Left ventricle myocardium inferior (tissue), 1 donor: ENCODE data around the gene CCIN. TPM values are rescaled to one million over a fixed set of nuclear protein-coding genes. Genes with fewer than 3 reads are reported as not detected.
"Not testable (repeated sequence)": the region's sequence is repeated elsewhere in the genome, so short reads cannot be mapped to it uniquely, and the experiment has no call there.

Experiments used
- DNase-seq: peaks from one replicate; pipeline ENCODE4 v3.0.0-alpha.2; 2020
- H3K27ac ChIP-seq: fragments of 200-600 bp; replicated peaks from 2 replicates; pipeline ENCODE4 v1.8.0; 2021
- H3K27me3 ChIP-seq: fragments of 200-600 bp; 2 replicates; pipeline ENCODE4 v1.8.0; 2021; ENCODE audit warnings: low read depth
- H3K36me3 ChIP-seq: fragments of 200-600 bp; 2 replicates; pipeline ENCODE4 v1.8.0; 2021
- H3K4me1 ChIP-seq: fragments of 200-600 bp; 2 replicates; pipeline ENCODE4 v1.8.0; 2021
- H3K4me3 ChIP-seq: fragments of 200-600 bp; 2 replicates; pipeline ENCODE4 v1.8.0; 2021; ENCODE audit warnings: mild to moderate bottlenecking, moderate library complexity
- H3K9me3 ChIP-seq: fragments of 200-600 bp; replicated peaks from 2 replicates; pipeline ENCODE4 v1.8.0; 2021
- CTCF ChIP-seq: fragments of 200-600 bp; IDR thresholded peaks from 2 replicates; pipeline ENCODE4 v1.8.0; 2021; ENCODE audit warnings: antibody characterized with exemption, mild to moderate bottlenecking, borderline replicate concordance
- intact Hi-C: fragments of 100-400 bp; cut with micrococcal nuclease; formaldehyde crosslinking; loops from one replicate; pipeline ENCODE4 v1.11.0; 2022
- total RNA-seq: library from RNA; stranded (reverse); fragmentation: NEBNext Ultra II Directional; extraction: Animal tissue kit (Norgen Biotek cat#: 25700); gene quantifications from one replicate; pipeline ENCODE4 v1.2.1, GENCODE V29; 2021
- donor health status: DM: no; HTN: yes; CAD: no; lungs with severe emphysema.

The CCIN gene
- total RNA-seq, 1 donor from 2014 or later, result not detected

DNA sequence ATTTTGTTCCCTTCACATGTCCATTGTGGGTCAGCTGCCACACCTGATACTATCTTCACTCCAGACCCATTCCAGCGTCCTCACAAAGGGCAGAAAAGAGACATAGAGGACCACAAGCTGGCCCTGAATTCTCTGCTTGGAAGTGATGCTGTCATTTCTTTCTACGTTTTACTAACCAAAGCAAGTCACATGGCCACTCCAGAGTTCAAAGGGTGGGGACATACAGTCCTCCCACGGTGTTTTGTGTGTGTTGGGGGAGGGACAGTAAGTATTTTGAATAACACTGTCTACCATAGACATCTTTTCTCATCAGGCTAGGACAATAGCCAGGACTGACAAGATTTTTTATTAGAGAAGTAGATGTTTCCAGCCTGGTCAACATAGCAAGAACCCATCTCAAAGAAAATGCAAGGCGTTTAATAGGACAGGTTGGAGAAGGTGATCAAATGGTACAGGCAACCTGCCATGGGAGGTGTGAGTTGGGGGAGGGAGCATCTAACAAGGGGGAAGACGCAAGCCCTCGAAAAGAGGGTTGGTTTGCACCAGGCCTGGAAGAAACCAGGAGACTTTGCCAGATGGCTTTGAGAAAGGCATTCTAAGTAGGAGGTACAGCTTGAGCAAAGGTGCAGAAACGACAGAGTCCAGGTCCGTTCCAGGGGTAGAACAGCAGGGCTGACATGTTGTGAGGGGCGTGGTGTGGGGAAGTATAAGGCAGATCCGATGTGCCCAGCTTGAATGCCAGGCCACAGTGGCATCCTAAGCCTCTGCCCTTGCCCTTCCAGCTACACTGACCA is 43.9 kb upstream of the CCIN start:
- TF ChIP-seq CTCF, result no peak
- H3K9me3 ChIP-seq, result no peaks in the 10 kb centered on the region
- intact Hi-C loops, result no loop called here
- DNase-seq, result no peak
- H3K27ac ChIP-seq, result no peak overlapping the region
- no peak overlapping the region for H3K4me3 ChIP-seq
- H3K27me3 ChIP-seq, result no peaks in the 10 kb centered on the region
- H3K36me3 ChIP-seq, result peaks cover 32% of the 10 kb centered on the region
- H3K4me1 ChIP-seq, result no peaks in the 10 kb centered on the region

- H3K27me3 ChIP-seq, result no peaks in the 10 kb centered on the region
- H3K9me3 ChIP-seq, result no peaks in the 10 kb centered on the region
- no peak overlapping the region for H3K27ac ChIP-seq
- H3K4me1 ChIP-seq, result no peaks in the 10 kb centered on the region
- no peak for DNase-seq
- H3K36me3 ChIP-seq, result peaks cover 25% of the 10 kb centered on the region
- TF ChIP-seq CTCF, result no peak
- H3K4me3 ChIP-seq, result no peak overlapping the region
- intact Hi-C loops, result no loop called here
Measured at GRCh38 chr9:36126016-36126730, 43.0 kb upstream of the CCIN start.

GRCh38 chr9:36127652-36128244 is 41.4 kb upstream of the CCIN start:
- no peak for DNase-seq
- intact Hi-C loops, result no loop called here
- Histone ChIP-seq H3K4me3 (no peak overlapping the region), H3K27me3 (no peaks in the 10 kb centered on the region), H3K36me3 (peaks cover 9% of the 10 kb centered on the region), H3K9me3 (no peaks in the 10 kb centered on the region), H3K27ac (no peak overlapping the region), H3K4me1 (no peaks in the 10 kb centered on the region)
- no peak for TF ChIP-seq CTCF

DNA sequence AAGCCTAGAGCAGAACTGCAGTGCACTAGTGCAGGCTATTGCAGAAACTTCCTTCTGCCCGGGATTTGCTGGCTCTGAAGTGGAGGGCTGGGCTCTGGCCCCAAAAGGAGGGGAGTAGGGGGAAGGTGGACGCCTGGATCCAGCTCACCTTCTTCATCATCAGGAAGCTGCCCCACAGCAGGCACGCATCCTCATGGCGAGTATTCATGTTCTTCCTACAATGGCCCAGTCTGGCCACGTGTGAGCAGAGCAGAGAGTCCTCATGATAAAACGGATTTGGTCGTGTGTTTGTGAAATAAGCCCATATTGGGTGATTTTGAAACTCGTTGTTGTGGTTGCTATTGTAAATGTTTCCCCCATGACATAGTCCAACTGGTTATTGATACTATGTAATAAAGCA is 40.8 kb upstream of the CCIN start:
- intact Hi-C loops, result no loop called here
- no peaks in the 10 kb centered on the region for H3K27me3 ChIP-seq
- H3K27ac ChIP-seq, result no peak overlapping the region
- peaks cover 3% of the 10 kb centered on the region for H3K36me3 ChIP-seq
- H3K9me3 ChIP-seq, result no peaks in the 10 kb centered on the region
- no peak for TF ChIP-seq CTCF
- H3K4me1 ChIP-seq, result no peaks in the 10 kb centered on the region
- DNase-seq, result no peak
- no peak overlapping the region for H3K4me3 ChIP-seq

DNA sequence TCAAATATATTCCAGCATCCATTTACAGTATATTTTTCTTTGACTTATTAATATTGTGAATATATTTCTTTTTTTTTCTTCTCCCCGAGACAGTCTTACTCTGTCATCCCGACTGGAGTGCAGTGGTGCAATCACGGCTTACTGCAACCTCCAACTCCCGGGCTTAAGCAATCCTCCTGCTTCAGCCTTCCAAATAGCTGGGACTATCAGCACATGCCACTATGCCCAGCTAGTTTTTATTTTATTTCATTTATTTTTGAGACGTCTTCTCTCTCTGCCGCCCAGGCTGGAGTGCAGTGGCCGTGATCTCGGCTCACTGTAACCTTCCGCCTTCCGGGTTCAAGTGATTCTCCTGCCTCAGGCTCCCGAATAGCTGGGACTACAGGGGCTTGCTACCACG is 40.0 kb upstream of the CCIN start:
- Histone ChIP-seq H3K27me3 (no peaks in the 10 kb centered on the region), H3K9me3 (no peaks in the 10 kb centered on the region), H3K27ac (no peak overlapping the region), H3K36me3 (no peaks in the 10 kb centered on the region), H3K4me1 (no peaks in the 10 kb centered on the region), H3K4me3 (no peak overlapping the region)
- no peak for TF ChIP-seq CTCF
- DNase-seq, result no peak
- intact Hi-C loops, result no loop called here

DNA sequence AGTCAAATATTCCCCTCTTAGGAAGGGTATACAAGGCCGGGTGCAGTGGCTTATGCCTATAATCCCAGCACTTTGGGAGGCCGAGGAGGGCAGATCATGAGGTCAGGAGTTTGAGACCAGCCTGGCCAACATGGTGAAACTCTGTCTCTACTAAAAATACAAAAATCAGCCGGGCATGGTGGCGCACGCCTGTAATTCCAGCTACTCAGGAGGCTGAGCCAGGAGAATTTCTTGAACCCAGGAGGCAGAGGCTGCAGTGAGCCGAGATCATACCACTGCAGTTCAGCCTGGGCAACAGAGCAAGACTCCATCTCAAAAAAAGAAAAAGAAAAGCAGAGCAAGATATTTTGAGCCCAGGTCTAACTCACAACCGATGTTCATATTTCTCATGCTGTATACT is 37.5 kb upstream of the CCIN start:
- intact Hi-C loops, H3K9me3 ChIP-seq, H3K36me3 ChIP-seq, DNase-seq, H3K27ac ChIP-seq, H3K27me3 ChIP-seq, H3K4me3 ChIP-seq: not testable (repeated sequence)
- peaks cover 11% of the 10 kb centered on the region for H3K4me1 ChIP-seq
